GM15510 (cell line): ENCODE data around the gene TF.

Experiments
- POLR2A ChIP-seq: IDR thresholded peaks from 3 replicates; pipeline ENCODE4 v1.6.1; 2011; ENCODE audit warnings: borderline replicate concordance; ENCODE audit not compliant: insufficient read length; ENCODE audit errors: extremely low read depth

Gene TF

DNA sequence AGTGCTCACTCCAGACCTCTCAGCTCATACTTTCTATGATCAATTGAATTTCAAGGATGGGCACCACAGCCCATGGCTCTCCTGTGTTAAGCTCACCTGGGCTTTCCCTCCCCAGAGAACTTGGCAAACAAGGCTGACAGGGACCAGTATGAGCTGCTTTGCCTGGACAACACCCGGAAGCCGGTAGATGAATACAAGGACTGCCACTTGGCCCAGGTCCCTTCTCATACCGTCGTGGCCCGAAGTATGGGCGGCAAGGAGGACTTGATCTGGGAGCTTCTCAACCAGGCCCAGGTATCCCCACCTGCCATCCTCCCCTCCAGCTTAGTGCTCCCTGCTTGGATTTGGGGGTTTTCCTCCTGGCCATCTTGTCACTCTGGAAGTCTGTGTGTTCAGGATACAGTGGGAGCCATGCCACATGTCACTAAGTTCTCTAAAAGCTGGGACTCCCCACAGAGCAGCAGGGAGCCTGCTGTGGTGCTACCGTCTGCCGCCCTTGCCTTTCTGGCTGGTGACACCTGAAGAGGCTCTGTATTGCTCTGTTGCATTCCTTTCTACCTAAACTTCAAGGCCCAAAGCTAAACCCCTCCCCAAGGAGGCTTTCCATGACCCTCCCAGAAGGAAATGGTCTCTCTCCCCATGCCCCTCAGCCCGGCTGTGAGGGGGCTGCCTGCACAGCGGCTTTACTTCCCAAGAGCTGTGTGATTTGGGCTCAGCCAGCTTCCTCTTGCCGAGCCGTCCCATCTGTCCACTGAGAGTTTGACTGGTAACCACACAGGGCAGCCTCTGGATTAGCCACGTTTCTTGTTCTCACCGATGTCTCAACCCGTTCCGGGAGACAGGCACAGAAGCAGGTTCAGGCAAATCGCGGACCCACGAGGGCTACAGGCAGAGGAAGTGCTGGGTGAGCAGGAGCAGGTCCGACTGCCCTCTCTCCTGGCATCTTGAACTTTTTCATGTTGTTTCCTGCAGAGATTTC lies 10.8 kb downstream of the TF start:
- TF ChIP-seq POLR2A: no peak

DNA sequence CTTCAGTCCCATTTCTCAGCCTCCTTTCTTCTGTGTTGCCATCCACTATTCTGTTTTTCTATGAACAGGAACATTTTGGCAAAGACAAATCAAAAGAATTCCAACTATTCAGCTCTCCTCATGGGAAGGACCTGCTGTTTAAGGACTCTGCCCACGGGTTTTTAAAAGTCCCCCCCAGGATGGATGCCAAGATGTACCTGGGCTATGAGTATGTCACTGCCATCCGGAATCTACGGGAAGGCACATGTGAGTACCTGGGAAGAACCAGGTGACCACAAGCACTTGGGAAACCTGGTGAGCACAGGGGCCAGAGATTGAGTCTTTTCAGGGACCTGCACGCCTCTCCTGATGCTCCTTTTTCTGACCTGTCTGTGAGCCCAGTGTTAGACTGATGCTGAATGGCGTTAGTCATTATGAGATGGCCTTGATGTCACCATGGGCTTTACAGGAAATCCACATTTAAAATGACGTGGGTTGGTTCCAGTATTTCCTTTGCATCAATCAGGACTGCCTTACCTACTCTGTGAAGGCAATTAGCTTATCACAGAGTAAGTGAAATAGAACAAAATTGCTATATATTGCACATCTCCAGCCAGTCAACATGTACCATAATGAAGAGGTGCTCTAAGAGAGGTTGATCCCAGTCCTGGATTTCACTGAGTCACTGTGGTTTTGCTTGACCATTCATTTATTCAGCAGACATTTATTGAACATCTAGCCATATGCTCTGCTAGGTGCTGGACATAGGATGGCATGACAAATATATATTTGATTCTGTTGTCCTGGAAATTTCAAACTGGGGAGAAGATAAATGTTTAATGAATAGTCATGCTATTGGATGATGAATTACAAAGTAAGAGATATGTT lies 11.7 kb downstream of the TF start:
- no peak for TF ChIP-seq POLR2A

DNA sequence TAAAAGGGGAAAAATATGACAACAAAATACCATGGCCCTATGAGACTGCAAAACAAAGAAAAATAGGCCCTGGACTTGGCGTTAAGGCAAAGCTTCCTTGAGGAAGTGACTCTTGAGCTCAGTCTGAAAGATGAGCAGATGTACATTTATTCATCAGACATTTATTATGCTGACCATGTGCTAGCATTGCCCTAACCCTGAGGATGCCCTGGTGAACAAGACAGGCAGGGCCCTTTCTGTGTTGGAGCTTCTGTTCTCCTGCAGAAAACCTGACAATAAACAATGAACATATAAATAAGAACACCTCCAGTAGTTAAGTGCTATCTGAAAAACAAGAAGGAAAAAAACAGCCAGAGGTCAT lies 12.4 kb downstream of the TF start:
- TF ChIP-seq POLR2A: no peak

DNA sequence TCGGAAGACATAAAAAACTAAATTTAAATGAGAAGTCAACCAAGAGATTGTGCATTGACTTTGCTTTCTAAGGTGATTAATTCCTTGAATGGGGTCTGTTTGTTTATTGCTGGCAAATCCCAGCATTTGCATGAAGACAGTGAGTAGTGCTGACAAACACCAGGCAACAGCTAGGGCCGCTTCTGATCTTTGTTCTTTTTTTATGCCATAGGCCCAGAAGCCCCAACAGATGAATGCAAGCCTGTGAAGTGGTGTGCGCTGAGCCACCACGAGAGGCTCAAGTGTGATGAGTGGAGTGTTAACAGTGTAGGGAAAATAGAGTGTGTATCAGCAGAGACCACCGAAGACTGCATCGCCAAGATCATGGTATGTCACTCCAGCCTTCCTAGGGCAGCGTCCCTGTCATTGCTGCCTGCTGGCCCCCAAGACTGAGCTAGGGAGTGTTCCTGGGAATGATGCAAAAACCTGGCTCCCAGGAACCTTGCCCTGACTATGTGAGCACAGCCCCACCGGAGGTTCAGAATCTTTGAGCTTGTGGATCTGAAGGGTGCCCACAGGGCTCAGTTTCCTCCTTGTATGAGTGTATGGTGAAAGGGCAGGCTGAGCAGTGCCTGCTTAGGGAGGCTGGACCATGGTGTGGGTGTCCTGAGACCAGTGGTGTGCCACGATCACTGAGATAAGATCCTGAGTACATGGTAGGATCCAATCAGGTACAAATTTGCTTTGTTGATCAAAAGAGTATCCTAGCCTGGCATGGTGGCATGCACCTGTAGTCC lies 13.0 kb downstream of the TF start:
- no peak for TF ChIP-seq POLR2A

DNA sequence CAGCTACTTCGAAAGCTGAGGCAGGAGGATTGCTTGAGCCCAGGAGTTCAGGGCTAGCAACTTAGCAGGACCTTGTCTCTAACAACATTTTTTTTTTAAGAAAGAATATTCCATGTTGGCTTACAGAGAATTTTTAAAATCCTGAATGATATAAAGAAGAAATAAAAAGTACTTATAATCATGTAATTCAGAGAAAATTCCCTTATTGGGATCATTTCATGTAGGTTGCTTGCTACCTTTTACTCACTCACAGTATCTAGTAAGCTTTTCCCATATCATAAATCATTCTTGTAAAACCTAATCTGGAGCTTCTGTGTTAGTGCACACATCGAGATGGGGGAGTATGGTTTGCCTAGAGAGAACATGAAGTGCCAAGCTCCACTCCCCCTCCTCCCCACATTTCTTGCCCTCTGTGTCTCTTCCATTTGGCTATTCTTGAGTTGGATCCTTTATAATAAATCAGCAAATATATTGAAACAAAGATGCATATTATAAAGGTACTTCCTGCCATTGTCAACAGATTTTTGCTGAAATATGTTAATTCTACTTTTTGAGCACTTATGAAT lies 13.6 kb downstream of the TF start:
- no peak for TF ChIP-seq POLR2A

DNA sequence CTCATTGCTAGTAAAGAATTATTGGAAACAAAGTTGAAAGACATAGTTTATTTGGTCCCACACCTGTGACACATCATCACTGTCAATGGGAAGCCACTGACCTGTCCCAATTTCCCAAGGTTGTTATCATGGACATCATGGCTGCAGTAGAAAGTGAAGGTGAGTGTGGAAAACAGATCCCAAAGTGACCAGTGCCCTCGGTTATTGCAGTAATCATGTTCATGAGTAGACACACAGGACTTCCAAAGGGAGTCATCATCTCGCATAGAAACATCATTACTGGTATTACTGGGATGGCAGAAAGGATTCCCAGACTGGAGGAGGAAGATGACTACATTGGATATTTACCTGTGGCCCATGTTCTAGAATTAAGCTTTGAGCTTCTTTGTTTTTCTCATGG lies 14.7 kb downstream of the TF start:
- TF ChIP-seq POLR2A: no peak

DNA sequence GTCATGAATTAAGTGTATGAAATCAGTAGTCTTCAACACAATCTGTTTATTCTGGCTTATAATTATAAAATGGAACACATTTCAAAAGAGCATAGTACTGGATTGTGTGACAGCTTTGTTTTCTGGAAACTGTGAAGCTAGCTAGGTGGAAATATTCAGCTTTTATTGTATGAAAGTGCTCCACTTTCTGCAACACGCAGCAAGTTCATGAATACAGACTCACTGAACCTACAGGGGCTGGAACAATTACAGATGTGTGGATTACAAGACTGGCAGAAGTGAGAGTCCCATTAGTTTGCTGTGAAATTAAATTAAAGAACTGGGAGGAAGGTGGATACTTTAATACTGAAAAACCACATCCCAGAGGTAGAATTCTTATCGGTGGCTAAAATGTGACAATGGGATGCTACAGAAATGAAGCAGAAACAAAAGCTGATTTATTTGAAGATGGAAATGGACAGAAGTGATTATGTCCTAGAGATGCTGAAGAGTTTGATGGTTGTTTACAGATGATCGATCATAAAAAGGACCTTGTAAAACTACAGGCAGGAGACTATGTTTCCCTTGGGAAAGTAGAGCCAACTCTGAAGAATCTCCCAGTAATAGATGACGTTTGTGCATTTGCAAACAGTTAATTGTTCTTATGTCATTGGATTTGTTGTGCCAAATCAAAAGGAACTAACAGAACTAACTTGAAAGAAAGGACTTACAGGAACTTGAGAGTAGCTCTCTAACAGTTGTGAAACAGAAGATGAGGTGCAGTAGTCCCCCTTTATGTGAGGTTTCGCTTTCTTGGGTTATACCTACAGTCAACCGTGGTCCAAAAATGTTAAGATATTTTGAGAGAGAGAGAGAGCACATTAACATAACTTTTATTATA lies 15.7 kb downstream of the TF start:
- no peak for TF ChIP-seq POLR2A

DNA sequence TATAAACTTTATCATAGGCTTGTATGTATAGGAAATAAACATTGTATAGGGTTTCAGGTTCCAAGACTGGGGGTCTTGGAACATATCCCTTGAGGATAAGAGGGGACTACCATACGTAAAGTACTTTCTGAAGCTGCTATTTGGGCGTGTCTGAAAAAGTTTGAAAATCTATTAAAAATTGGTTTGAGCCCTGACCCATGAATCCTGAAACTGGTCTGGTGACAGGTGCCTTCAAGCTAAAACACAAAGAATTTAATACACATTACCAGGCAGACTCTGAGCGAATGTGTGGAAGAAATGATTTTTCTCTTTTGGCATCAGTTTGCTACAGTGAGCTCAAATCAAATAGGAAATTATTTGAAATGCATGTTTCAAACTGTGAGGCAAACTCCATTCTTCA lies 16.3 kb downstream of the TF start:
- no peak for TF ChIP-seq POLR2A

DNA sequence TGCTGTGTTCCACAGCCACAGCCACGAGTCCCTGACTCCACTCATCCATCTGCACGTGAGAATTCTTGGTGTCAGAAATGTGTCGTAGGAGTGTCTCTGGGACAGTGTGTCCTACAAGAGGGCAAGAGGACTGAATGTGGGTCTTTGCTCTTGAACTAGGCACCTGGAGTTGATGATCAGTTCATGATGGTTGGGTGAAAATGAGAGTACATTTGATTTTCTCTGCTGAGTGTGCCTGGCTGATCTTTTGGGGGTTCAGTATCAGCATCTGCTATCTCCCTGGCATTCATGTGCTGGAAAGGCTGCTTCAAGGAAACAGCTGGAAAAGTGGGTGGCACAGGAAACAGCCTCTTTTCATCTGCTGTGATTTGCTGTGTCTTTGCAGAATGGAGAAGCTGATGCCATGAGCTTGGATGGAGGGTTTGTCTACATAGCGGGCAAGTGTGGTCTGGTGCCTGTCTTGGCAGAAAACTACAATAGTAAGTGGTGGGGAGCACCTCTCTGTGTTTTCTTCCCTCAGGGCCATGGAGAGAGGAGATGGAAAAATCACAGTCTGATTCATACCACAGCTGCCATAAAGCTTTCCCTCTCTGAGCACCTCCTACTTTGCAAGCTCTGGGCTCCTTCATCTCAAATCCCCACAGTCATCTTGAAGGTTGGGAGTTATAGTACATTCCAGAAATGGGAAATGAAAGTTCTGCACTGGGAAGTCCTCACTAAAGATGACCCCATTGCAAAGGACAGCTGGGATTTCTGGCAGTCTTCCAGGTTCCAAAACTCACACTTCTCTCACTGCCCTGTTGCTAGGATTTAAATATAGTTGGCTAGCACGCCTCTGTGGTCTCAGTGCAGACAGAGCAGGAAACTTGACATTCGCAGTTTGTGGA lies 17.8 kb downstream of the TF start:
- no peak for TF ChIP-seq POLR2A

DNA sequence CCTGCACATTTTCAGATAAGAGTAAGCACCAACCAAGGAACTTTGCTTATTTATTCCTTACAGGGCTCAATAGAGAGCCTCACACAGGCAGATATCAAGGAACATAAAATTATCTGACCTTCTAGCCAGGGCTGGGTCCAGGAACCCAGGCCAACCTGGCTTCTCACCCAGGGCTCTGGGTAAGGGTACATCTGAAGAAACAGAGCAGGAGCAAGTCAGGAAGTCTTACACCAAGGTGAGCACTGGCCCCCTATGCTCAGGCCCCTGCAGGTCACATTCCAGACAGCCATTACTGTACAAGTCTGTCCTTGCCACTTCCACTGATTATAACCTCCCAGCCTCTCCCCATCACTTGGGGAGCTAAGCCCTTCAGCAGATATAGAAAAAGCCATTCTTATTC lies 19.1 kb downstream of the TF start:
- no peak for TF ChIP-seq POLR2A

DNA sequence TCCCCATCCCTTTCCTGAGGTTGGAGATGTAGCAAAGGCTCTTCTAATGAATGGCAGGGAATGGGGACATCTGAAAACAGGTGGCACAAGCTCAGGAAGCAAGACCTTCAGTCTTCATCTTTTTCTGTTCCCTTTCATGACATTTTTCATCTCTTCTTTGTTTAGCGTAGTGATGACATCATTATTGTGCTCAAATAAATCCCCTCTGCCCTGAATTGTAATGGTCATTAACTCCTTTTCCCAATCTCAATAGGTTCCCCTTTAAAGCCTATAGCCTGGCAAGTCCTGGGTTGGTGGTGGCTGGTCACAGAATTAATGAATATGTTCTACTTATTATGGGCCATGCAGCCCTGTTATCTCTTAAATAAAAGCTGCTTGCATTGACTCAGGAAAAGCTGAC lies 21.4 kb downstream of the TF start:
- TF ChIP-seq POLR2A: no peak

DNA sequence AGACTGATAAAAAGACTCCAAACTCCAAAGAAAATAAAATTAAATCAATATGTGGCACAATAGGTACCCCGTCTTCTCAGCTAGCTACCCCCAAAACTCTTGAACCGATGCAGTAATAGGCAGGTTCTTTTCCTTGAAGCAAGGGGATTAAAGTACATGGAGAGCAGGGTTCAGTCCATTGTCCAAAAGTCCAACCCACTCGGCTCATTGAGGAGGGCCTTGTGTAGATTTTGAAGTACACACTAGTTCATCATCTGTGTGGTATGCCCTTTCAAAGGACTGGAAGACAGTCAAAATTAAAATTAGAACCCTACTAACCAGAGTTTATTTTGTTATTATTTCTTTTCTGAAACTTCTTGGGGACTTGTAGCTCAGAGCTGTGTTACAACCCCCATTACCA lies 23.3 kb downstream of the TF start:
- TF ChIP-seq POLR2A: no peak

DNA sequence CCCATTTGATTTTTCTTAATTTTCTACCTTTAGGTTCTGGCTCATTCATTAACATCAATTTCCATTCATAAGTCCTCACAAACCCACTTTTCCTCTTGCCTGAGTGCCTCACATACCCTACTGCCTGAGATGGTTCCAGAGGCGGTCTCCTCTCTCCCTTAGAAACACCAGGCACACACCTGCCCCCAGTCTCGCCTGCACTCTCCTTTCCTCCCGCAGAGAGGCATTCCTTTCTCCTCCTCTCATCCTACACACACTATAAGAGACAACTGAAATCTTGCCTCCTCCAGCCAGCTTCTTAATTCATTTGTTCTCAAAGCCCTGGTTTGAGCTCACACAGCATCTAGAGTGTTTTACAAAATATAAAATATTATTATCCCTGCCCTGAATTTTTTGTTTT lies 27.5 kb downstream of the TF start:
- TF ChIP-seq POLR2A: no peak
